ENCODE data around the gene EIF4EBP3.

DNA sequence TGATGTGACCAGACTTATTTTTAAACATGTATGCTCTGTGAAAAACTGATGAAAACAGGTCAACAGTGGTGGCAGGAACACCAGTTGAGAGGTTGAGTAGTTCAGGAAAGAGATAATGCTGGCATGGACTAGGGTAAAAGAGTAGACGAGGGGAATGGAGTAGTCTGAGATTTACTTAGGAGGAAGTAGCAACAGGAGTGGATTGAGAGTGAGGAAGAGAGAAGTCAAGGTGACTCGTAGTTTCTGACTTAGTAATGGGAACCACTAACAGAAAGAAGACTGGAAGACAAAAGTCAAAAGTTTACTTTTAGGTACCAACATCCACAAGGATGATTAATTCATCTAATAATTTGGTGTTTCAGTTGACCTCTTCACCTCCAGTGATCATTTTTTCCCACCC lies 6.2 kb downstream of the EIF4EBP3 start:
- no peak for TF ChIP-seq EP300 (IDR thresholded peaks at IDR 0.05)
- TF ChIP-seq, protein P1, sequence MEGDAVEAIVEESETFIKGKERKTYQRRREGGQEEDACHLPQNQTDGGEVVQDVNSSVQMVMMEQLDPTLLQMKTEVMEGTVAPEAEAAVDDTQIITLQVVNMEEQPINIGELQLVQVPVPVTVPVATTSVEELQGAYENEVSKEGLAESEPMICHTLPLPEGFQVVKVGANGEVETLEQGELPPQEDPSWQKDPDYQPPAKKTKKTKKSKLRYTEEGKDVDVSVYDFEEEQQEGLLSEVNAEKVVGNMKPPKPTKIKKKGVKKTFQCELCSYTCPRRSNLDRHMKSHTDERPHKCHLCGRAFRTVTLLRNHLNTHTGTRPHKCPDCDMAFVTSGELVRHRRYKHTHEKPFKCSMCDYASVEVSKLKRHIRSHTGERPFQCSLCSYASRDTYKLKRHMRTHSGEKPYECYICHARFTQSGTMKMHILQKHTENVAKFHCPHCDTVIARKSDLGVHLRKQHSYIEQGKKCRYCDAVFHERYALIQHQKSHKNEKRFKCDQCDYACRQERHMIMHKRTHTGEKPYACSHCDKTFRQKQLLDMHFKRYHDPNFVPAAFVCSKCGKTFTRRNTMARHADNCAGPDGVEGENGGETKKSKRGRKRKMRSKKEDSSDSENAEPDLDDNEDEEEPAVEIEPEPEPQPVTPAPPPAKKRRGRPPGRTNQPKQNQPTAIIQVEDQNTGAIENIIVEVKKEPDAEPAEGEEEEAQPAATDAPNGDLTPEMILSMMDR (IDR thresholded peaks at IDR 0.05), result no peak
